ENCODE measurements around the gene KLHL42.

The KLHL42 gene

DNA sequence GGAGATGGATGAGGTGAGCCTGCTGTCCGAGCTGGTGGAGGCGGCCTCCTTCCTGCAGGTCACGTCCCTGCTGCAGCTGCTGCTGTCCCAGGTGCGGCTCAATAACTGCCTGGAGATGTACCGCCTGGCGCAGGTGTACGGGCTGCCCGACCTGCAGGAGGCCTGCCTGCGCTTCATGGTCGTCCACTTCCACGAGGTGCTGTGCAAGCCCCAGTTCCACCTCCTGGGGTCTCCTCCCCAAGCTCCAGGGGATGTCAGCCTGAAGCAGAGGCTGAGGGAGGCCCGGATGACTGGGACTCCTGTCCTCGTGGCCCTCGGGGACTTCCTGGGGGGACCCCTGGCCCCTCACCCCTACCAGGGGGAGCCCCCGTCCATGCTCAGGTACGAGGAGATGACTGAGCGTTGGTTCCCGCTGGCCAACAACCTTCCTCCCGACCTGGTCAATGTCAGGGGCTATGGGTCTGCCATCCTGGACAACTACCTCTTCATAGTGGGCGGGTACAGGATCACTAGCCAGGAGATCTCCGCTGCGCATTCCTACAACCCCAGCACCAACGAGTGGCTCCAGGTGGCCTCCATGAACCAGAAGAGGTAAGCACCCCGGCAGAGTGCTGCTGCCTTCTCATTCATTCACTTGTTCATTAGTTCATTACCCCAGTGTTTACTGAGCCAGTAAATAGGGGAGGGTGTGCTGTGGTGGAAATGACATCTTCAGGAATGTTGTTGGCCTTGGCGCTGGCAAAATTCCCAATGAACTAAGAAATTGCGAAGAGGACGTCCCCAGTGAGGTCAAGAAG, 777 bp downstream of the KLHL42 start:
- in situ Hi-C loops (cut with MboI; ENCODE audit: low sequenced_read_pairs, unreplicated experiment): no loop called here
- TF ChIP-seq, protein P1, sequence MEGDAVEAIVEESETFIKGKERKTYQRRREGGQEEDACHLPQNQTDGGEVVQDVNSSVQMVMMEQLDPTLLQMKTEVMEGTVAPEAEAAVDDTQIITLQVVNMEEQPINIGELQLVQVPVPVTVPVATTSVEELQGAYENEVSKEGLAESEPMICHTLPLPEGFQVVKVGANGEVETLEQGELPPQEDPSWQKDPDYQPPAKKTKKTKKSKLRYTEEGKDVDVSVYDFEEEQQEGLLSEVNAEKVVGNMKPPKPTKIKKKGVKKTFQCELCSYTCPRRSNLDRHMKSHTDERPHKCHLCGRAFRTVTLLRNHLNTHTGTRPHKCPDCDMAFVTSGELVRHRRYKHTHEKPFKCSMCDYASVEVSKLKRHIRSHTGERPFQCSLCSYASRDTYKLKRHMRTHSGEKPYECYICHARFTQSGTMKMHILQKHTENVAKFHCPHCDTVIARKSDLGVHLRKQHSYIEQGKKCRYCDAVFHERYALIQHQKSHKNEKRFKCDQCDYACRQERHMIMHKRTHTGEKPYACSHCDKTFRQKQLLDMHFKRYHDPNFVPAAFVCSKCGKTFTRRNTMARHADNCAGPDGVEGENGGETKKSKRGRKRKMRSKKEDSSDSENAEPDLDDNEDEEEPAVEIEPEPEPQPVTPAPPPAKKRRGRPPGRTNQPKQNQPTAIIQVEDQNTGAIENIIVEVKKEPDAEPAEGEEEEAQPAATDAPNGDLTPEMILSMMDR (IDR thresholded peaks at IDR 0.05; ENCODE audit: borderline replicate concordance, control extremely low read depth, extremely low read depth, insufficient read depth, missing control alignments): no peak
- DNase-seq (ENCODE audit: low spot score): no peak

DNA sequence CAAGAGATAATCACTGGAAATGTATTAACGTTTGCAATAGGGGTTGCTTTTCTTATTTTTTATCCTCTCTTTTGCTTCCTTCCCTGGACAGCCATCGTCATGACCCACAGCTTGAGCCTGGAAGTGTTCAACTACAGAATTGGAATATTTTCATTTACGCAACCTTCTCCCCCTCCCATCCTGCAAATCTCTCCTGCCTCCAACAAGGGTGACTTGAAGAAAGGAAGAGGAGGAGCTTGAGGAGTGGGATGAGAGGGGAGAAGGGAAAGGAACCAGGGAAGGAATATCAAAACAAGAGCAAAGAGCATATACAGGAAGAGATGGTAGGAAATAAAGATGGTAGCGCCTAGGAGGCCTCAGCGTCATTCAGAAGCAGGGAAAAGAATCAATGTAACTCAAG, 1.6 kb downstream of the KLHL42 start:
- no peak for DNase-seq (ENCODE audit: low spot score)
- in situ Hi-C loops (cut with MboI; ENCODE audit: low sequenced_read_pairs, unreplicated experiment): no loop called here
- TF ChIP-seq, protein P1 (IDR thresholded peaks at IDR 0.05; ENCODE audit: borderline replicate concordance, control extremely low read depth, extremely low read depth, insufficient read depth, missing control alignments): no peak

DNA sequence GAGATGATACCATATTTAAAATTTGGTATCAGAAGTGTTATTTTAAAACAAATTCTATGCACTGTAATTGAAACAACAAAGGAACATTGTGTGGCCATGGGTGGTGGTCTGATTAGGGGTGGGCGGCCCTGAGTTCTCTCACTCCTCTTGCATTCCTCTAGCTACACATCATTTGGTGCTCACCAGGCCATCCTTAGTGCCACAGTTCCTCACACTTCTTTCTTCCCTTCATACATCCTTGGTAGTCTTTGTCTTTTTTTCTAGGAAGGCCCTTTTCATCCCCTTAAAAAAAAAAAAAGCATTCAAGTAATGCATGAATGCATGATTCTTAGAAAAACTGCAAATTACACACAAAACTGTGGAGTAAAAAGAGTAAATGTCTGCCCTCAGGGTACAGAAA, 2.4 kb downstream of the KLHL42 start:
- in situ Hi-C loops (cut with MboI; ENCODE audit: low sequenced_read_pairs, unreplicated experiment): no loop called here
- no peak for DNase-seq (ENCODE audit: low spot score)
- TF ChIP-seq, protein P1 (IDR thresholded peaks at IDR 0.05; ENCODE audit: borderline replicate concordance, control extremely low read depth, extremely low read depth, insufficient read depth, missing control alignments): no peak

DNA sequence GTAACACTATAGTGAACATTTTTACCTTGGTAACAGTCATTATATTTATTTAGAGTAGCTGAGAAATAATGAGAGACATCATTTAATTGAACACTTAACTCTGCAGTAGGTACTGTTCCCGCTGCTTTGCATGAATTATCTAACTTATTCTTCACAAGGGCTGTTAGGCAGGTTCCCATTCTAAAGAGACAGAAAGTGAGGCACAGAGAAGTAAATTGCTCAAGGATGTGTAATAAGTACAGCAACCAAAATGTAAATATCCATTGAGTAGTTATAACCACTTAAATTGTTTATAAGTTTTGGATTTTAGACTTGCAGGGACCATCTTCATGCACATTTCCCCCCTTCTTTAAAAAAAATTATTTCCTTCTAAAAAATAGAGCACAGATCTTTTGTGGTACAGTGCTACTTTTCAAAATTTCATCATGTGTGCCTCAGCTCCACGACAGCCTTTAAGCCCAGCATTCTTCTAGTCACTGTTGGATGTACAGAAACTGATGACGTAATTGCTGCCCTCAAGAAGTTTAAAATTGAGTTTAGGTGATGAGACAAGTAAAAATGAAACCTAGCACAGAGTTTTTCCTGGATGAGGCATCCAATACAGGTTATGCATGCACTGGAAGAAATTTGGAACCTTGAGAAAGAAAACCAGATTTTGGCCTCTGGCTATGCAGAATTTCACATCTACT, 6.0 kb downstream of the KLHL42 start:
- no peak for DNase-seq (ENCODE audit: low spot score)

DNA sequence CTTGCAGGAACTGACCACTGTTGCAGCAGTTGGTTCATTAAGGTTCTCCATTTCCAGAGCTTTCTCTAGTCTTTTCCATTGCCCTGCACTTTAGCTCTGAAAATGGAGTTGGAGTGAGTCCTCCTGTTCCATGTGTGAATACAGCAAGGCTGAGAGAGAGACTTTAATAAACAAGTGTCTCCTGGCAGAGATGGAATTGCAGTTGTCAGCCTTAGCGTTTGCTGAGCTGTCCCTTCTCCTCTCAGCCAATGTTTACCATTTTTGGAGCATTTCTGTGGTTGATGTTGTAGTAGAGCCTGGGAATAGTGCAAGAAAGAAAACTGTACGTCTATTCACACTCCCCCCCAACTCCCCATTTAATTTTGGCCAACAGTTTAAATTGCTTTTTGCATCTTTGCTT, 7.5 kb downstream of the KLHL42 start:
- DNase-seq (ENCODE audit: low spot score): no peak
- TF ChIP-seq, protein P1 (IDR thresholded peaks at IDR 0.05; ENCODE audit: borderline replicate concordance, control extremely low read depth, extremely low read depth, insufficient read depth, missing control alignments): no peak
- in situ Hi-C loops (cut with MboI; ENCODE audit: low sequenced_read_pairs, unreplicated experiment): no loop called here

More for the DNA sequence above, 6.0 kb downstream of the KLHL42 start:
- in situ Hi-C loops (cut with MboI; ENCODE audit: low sequenced_read_pairs, unreplicated experiment): no loop called here
- TF ChIP-seq, protein P1 (IDR thresholded peaks at IDR 0.05; ENCODE audit: borderline replicate concordance, control extremely low read depth, extremely low read depth, insufficient read depth, missing control alignments): no peak

DNA sequence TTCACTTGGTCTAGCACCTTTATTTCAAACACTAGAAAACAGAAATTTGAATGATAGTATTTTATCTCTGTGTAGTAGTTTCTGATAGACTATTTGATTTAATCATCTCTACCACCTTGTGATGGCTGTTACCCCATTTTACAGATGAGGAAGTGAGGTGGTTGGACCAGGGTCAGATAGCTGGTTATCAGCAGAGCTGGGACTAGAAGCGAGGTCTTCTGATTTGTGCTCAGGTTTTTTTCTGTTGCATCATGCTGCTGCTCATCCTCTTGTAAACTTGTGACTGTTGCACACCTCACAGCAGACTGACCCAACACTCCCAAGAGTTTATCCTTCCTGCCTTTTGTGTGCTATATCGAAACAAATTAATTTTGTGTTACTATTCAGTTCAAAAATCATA, 10.1 kb downstream of the KLHL42 start:
- in situ Hi-C loops (cut with MboI; ENCODE audit: low sequenced_read_pairs, unreplicated experiment): no loop called here
- no peak for DNase-seq (ENCODE audit: low spot score)
- TF ChIP-seq, protein P1 (IDR thresholded peaks at IDR 0.05; ENCODE audit: borderline replicate concordance, control extremely low read depth, extremely low read depth, insufficient read depth, missing control alignments): no peak

All from GM13976 (cell line).